Activated naive CD8-positive, alpha-beta T cell treated with anti-CD3 and anti-CD28 coated beads, Interleukin-2, amount 10 ng/mL, durations not matched to agents 7 days and 5 days (primary cell): ENCODE data around the gene ZSCAN10. TPM values are rescaled to one million over a fixed set of nuclear protein-coding genes. Genes with fewer than 3 reads are reported as not detected.

Experiments used
- ATAC-seq: fragments of 150-1000 bp; cut with Tn5 transposase; one replicate; pipeline ENCODE4 v1.10.0; 2021; ENCODE audit warnings: low read depth, moderate library complexity
- POLR2A ChIA-PET: fragments of 350-600 bp; sonication (Branson Sonifier 250); formaldehyde crosslinking; loops from one replicate; lab custom pipeline; 2021; ENCODE audit warnings: antibody characterized with exemption; lab: Charles Lee
- DNase-seq: peaks from one replicate; pipeline ENCODE4 v3.0.0; 2021
- H3K27ac Mint-ChIP-seq: one replicate; pipeline ENCODE4 v1.8.0; 2022; ENCODE audit warnings: mild to moderate bottlenecking, mixed read lengths
- H3K27me3 Mint-ChIP-seq: one replicate; pipeline ENCODE4 v1.8.0; 2022; ENCODE audit warnings: mild to moderate bottlenecking, moderate library complexity, mixed read lengths
- H3K36me3 Mint-ChIP-seq: one replicate; pipeline ENCODE4 v1.8.0; 2021; ENCODE audit warnings: mild to moderate bottlenecking, mixed read lengths
- H3K4me1 Mint-ChIP-seq: one replicate; pipeline ENCODE4 v1.8.0; 2021; ENCODE audit warnings: mixed read lengths
- H3K4me3 Mint-ChIP-seq: one replicate; pipeline ENCODE4 v1.8.0; 2022; ENCODE audit warnings: mild to moderate bottlenecking, moderate library complexity, mixed read lengths
- H3K9me3 Mint-ChIP-seq: one replicate; pipeline ENCODE4 v1.8.0; 2021; ENCODE audit warnings: mixed read lengths
- total RNA-seq, 2 experiments: library from RNA; stranded (reverse); gene quantifications; one replicate each; pipeline ENCODE4 v1.2.3, GENCODE V29; 2021

Gene ZSCAN10
- total RNA-seq, 2 experiments from 2014 or later = 0.37 to 0.39 TPM

GRCh38 chr16:3094289-3095027, 4.6 kb downstream of the ZSCAN10 start:
- peak overlapping the region; percentile 54 for H3K27ac Mint-ChIP-seq
- H3K4me1 Mint-ChIP-seq = peaks cover 23% of the 10 kb centered on the region
- DNase-seq = no peak
- peaks cover 2% of the 10 kb centered on the region for H3K27me3 Mint-ChIP-seq
- peaks cover 4% of the 10 kb centered on the region for H3K36me3 Mint-ChIP-seq
- POLR2A ChIA-PET = interaction anchor here (0.9 to 2.5 kb wide), 5 partner anchors 19 to 36 kb away, joined by 3 to 42 read pairs (median 5); no protein-coding TSS in a partner anchor
- H3K9me3 Mint-ChIP-seq = no peaks in the 10 kb centered on the region
- ATAC-seq = peak; percentile 37
- peak overlapping the region; percentile 8 for H3K4me3 Mint-ChIP-seq

- no peak for DNase-seq
- Mint-ChIP-seq H3K9me3 (no peaks in the 10 kb centered on the region), H3K36me3 (peaks cover 4% of the 10 kb centered on the region), H3K4me3 (no peak overlapping the region), H3K4me1 (peaks cover 26% of the 10 kb centered on the region), H3K27me3 (no peaks in the 10 kb centered on the region), H3K27ac (no peak overlapping the region)
- no peak for ATAC-seq
- POLR2A ChIA-PET = interaction anchor here (0.7 to 2.3 kb wide), 3 partner anchors 13 to 34 kb away, joined by 3 to 11 read pairs (median 7); partner anchors contain the start of gene IL32
Measured at GRCh38 chr16:3092501-3092941, 6.6 kb downstream of the ZSCAN10 start.

DNA sequence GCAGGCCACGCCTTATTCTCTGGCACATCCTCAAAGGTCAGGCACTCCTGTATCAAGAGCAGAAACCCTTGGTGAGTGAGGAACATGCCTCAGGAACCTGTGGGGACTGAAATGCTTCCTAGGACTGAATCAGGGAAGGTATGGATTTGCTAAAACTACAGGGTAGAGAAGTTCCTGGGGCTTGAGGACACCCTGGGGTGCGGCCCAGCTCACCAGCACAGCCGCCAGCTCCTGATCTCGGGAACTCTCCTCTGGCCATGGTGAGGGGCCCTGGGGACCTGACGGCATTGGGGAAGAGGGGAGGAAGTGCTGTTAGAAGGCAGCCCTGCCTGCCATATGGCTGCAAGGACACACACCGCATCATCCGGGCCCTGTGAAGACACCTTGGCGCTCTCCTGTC, 7.5 kb downstream of the ZSCAN10 start:
- POLR2A ChIA-PET = interaction anchor here (0.5 to 2.3 kb wide), 4 partner anchors 14 to 43 kb away, joined by 3 to 11 read pairs (median 4); partner anchors contain the start of gene IL32
- Mint-ChIP-seq H3K4me3 (no peak overlapping the region), H3K4me1 (peaks cover 26% of the 10 kb centered on the region), H3K27ac (peak overlapping the region; percentile 70), H3K36me3 (peaks cover 4% of the 10 kb centered on the region), H3K27me3 (no peaks in the 10 kb centered on the region), H3K9me3 (no peaks in the 10 kb centered on the region)
- DNase-seq (no peak), ATAC-seq (no peak)

DNA sequence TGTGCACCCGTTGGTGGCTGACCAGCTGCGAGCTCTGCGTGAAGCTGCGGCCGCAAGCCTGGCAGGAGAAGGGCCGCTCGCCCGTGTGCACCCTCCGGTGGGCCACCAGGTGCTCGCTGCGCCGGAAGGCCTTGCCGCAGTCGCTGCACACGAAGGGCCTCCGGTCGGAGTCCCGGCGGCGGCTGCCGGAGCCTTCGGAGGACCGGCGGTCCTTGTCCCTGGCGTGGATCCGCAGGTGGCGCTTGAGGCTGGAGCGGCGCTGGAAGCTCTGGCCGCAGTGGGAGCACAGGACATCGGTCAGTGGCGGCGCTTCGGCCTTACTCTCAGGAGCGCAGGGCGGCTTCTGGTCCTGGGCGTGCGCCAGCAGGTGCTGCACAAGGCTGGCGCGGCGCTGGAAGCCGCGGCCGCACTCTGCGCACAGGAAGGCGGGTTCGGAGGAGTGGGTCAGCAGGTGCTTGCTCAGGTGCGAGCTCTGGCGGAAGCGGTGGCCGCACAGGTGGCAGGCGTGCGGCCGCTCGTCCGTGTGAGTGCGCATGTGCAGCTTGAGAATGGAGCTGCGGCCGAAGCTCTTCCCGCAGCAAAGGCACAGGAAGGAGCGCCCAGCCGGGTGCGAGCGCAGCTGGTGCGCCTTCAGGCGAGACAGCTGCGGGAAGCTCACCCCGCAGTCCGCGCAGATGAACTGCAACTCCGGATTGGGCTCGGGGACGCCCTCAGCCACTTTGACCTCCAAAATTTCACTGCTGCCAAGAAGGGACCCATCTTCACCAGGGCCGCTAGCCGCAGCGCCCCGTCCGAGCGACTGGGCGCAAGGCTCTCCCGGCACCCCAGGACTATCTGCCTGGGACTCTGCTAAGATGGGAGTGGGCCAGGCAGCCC, 9.1 kb downstream of the ZSCAN10 start:
- H3K27ac Mint-ChIP-seq = no peak overlapping the region
- H3K27me3 Mint-ChIP-seq = no peaks in the 10 kb centered on the region
- no peaks in the 10 kb centered on the region for H3K9me3 Mint-ChIP-seq
- ATAC-seq (no peak), DNase-seq (no peak)
- H3K36me3 Mint-ChIP-seq = peaks cover 4% of the 10 kb centered on the region
- no peak overlapping the region for H3K4me3 Mint-ChIP-seq
- H3K4me1 Mint-ChIP-seq = peaks cover 28% of the 10 kb centered on the region
- POLR2A ChIA-PET = interaction anchor here (1.2 to 4.0 kb wide), 2 partner anchors 9 to 15 kb away, joined by 4 to 21 read pairs; no protein-coding TSS in a partner anchor

GRCh38 chr16:3088925-3089716, 10.0 kb downstream of the ZSCAN10 start:
- ATAC-seq (no peak), DNase-seq (no peak)
- Mint-ChIP-seq H3K4me3 (no peak overlapping the region), H3K4me1 (peaks cover 29% of the 10 kb centered on the region), H3K27me3 (no peaks in the 10 kb centered on the region), H3K27ac (no peak overlapping the region), H3K9me3 (no peaks in the 10 kb centered on the region), H3K36me3 (no peaks in the 10 kb centered on the region)
- POLR2A ChIA-PET = interaction anchor here (1.2 to 4.0 kb wide), 2 partner anchors 9 to 14 kb away, joined by 4 to 21 read pairs; no protein-coding TSS in a partner anchor

DNA sequence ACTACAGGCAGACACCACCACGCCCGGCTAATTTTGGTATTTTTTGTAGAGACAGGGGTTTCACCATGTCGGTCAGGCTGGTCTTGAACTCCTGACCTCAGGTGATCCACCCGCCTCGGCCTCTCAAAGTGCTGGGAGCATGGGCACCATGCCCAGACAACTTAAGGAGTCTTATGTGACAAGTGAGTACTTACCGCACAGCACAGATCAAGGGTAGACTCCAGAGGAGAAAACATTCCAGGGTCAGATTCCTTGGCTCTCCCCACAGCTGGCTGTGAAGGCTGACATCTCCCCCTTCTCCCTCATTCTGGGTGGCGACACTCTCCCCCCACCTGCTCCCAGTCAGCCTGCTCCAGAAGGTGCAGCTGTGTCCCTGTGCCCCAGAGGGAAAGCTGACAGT, 10.6 kb downstream of the ZSCAN10 start:
- Mint-ChIP-seq H3K36me3 (no peaks in the 10 kb centered on the region), H3K4me3 (no peak overlapping the region), H3K4me1 (peaks cover 31% of the 10 kb centered on the region), H3K9me3 (no peaks in the 10 kb centered on the region), H3K27me3 (no peaks in the 10 kb centered on the region), H3K27ac (peak overlapping the region; percentile 54)
- POLR2A ChIA-PET = interaction anchor here (1.2 to 4.0 kb wide), 3 partner anchors 8 to 22 kb away, joined by 4 to 21 read pairs (median 15); partner anchors contain the start of gene IL32
- ATAC-seq (no peak), DNase-seq (no peak)

GRCh38 chr16:3087243-3088235, 11.6 kb downstream of the ZSCAN10 start:
- Mint-ChIP-seq H3K36me3 (no peaks in the 10 kb centered on the region), H3K4me3 (no peak overlapping the region), H3K4me1 (peaks cover 34% of the 10 kb centered on the region), H3K27ac (peak overlapping the region; percentile 54), H3K27me3 (no peaks in the 10 kb centered on the region), H3K9me3 (no peaks in the 10 kb centered on the region)
- POLR2A ChIA-PET = interaction anchor here (0.6 to 4.0 kb wide), 6 partner anchors 12 to 89 kb away, joined by 3 to 21 read pairs (median 4); partner anchors contain the start of gene IL32
- DNase-seq (no peak), ATAC-seq (no peak)

GRCh38 chr16:3086596-3087242, 12.4 kb downstream of the ZSCAN10 start:
- Mint-ChIP-seq H3K27ac (peak overlapping the region; percentile 21), H3K36me3 (no peaks in the 10 kb centered on the region), H3K9me3 (no peaks in the 10 kb centered on the region), H3K27me3 (no peaks in the 10 kb centered on the region), H3K4me1 (peaks cover 34% of the 10 kb centered on the region), H3K4me3 (no peak overlapping the region)
- POLR2A ChIA-PET = interaction anchor here (0.7 to 4.0 kb wide), 5 partner anchors 12 to 28 kb away, joined by 3 to 21 read pairs (median 4); partner anchors contain the start of gene IL32
- DNase-seq = no peak
- no peak for ATAC-seq

GRCh38 chr16:3085868-3086595, 13.1 kb downstream of the ZSCAN10 start:
- DNase-seq (no peak), ATAC-seq (no peak)
- Mint-ChIP-seq H3K27ac (peak overlapping the region; percentile 16), H3K4me3 (no peak overlapping the region), H3K9me3 (no peaks in the 10 kb centered on the region), H3K27me3 (no peaks in the 10 kb centered on the region), H3K36me3 (peaks cover 3% of the 10 kb centered on the region), H3K4me1 (peaks cover 31% of the 10 kb centered on the region)
- POLR2A ChIA-PET = interaction anchor here (4.0 kb wide), 1 partner anchor 11 kb away, joined by 21 read pairs; no protein-coding TSS in a partner anchor

DNA sequence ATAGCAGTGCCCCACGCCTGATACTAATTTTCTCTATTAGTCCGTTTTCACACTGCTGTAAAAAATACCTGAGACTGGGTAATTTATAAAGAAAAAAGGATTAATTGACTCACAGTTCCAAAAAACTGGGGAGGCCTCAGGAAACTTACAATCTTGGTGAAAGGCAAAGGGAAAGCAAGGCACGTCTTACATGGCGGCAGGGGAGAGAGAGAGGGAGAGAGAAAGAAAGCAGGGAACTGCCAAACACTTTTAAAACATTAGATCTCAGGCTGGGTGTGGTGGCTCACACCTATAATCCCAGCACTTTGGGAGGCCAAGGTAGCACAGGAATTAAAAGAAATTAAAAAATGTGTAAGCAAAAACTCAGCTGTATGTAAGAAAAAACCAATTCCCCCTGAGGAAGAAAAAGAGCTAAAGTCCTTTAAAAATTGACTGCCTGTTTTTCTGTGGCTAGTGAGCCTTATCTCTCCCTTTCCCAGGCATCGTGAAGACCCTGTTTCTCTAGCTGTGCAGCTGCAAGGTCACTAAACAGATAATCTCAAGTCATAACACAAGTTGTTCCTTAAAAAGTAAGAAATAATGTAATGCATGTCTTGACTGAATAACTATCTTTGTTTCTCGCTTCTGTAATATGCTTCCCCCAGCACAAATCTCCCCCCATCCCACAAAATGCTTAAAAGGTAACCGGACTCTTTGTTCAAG, 14.0 kb downstream of the ZSCAN10 start:
- POLR2A ChIA-PET = no interaction called here
- ATAC-seq (no peak), DNase-seq (no peak)
- peaks cover 32% of the 10 kb centered on the region for H3K4me1 Mint-ChIP-seq
- H3K27ac Mint-ChIP-seq = no peak overlapping the region
- peaks cover 8% of the 10 kb centered on the region for H3K36me3 Mint-ChIP-seq
- H3K9me3 Mint-ChIP-seq = peaks cover 3% of the 10 kb centered on the region
- no peak overlapping the region for H3K4me3 Mint-ChIP-seq
- no peaks in the 10 kb centered on the region for H3K27me3 Mint-ChIP-seq
